ENCODE results near the gene RAD21L1.
"Not testable (repeated sequence)": the region's sequence is repeated elsewhere in the genome, so short reads cannot be mapped to it uniquely, and the experiment has no call there.

RAD21L1 gene

DNA sequence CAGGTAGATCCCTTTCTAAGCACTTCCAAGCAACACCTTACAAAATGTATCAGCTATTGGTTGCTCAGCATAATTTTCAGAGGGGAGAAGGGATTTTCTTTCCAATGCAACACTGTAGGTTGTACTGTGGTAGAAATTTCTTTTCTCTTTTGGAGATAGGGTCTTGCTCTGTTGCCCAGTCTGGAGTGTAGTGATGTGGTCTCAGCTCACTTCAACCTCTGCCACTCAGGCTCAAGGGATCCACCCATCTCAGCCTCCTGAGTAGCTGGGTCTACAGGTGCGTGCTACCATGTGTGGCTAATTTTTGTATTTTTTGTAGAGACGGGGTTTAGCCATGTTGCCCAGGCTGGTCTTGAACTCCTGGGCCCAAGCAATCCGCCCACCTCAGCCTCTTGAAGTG, 16.3 kb downstream of the RAD21L1 start:
- TF ChIP-seq TCF4 (CRISPR knock-in tag; IDR thresholded peaks at IDR 0.05; ENCODE audit: borderline replicate concordance) (no peak), PATZ1 (CRISPR knock-in tag; IDR thresholded peaks at IDR 0.05; ENCODE audit: borderline replicate concordance) (no peak), RARB (CRISPR knock-in tag; IDR thresholded peaks at IDR 0.05) (no peak), SNAI2 (CRISPR knock-in tag; IDR thresholded peaks at IDR 0.05) (no peak), ZFP30 (CRISPR knock-in tag; IDR thresholded peaks at IDR 0.05) (no peak), TOX (CRISPR knock-in tag; IDR thresholded peaks at IDR 0.05; ENCODE audit: borderline replicate concordance) (no peak), ISL1 (CRISPR knock-in tag; IDR thresholded peaks at IDR 0.05) (no peak), ZFP3 (CRISPR knock-in tag; IDR thresholded peaks at IDR 0.05) (no peak), ZNF8 (CRISPR knock-in tag; IDR thresholded peaks at IDR 0.05) (no peak), BACH2 (CRISPR knock-in tag; IDR thresholded peaks at IDR 0.05; ENCODE audit: borderline replicate concordance) (no peak), ZC3H10 (CRISPR knock-in tag; IDR thresholded peaks at IDR 0.05) (no peak)
- TF ChIP-seq, protein P1, sequence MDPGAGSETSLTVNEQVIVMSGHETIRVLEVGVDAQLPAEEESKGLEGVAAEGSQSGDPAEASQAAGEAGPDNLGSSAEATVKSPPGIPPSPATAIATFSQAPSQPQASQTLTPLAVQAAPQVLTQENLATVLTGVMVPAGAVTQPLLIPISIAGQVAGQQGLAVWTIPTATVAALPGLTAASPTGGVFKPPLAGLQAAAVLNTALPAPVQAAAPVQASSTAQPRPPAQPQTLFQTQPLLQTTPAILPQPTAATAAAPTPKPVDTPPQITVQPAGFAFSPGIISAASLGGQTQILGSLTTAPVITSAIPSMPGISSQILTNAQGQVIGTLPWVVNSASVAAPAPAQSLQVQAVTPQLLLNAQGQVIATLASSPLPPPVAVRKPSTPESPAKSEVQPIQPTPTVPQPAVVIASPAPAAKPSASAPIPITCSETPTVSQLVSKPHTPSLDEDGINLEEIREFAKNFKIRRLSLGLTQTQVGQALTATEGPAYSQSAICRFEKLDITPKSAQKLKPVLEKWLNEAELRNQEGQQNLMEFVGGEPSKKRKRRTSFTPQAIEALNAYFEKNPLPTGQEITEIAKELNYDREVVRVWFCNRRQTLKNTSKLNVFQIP (CRISPR knock-in tag; IDR thresholded peaks at IDR 0.05; ENCODE audit: borderline replicate concordance, low read depth), result no peak

GRCh38 chr20:1242530-1242929, 16.7 kb downstream of the RAD21L1 start:
- TF ChIP-seq ZNF565 (CRISPR knock-in tag; conservative IDR thresholded peaks at IDR 0.05; ENCODE audit: low read depth) (no peak), ARNTL (CRISPR knock-in tag; IDR thresholded peaks at IDR 0.05; ENCODE audit: borderline replicate concordance, low read depth) (no peak)
- ATAC-seq, result peak; percentile 88

More for the DNA sequence above, 16.3 kb downstream of the RAD21L1 start:
- no peak for ATAC-seq

GRCh38 chr20:1245578-1245977, 19.7 kb downstream of the RAD21L1 start:
- TF ChIP-seq ZNF8 (CRISPR knock-in tag; IDR thresholded peaks at IDR 0.05) (no peak), PPARA (CRISPR knock-in tag; IDR thresholded peaks at IDR 0.05; ENCODE audit: borderline replicate concordance) (no peak)
- TF ChIP-seq, protein P1 (CRISPR knock-in tag; IDR thresholded peaks at IDR 0.05; ENCODE audit: borderline replicate concordance, low read depth), result no peak
- ATAC-seq, result no peak

GRCh38 chr20:1247689-1248088, 21.8 kb downstream of the RAD21L1 start:
- no peak for TF ChIP-seq CSRNP3 (CRISPR knock-in tag; IDR thresholded peaks at IDR 0.05)
- no peak for TF ChIP-seq TOX (CRISPR knock-in tag; IDR thresholded peaks at IDR 0.05; ENCODE audit: borderline replicate concordance)
- no peak for TF ChIP-seq BACH2 (CRISPR knock-in tag; IDR thresholded peaks at IDR 0.05; ENCODE audit: borderline replicate concordance)
- no peak for TF ChIP-seq SNAI2 (CRISPR knock-in tag; IDR thresholded peaks at IDR 0.05)
- TF ChIP-seq RARB (CRISPR knock-in tag; IDR thresholded peaks at IDR 0.05), result no peak
- TF ChIP-seq ZNF70 (CRISPR knock-in tag; IDR thresholded peaks at IDR 0.05), result no peak
- no peak for TF ChIP-seq ZFP30 (CRISPR knock-in tag; IDR thresholded peaks at IDR 0.05)
- TF ChIP-seq ESRRG (CRISPR knock-in tag; IDR thresholded peaks at IDR 0.05), result no peak
- TF ChIP-seq, protein P2, sequence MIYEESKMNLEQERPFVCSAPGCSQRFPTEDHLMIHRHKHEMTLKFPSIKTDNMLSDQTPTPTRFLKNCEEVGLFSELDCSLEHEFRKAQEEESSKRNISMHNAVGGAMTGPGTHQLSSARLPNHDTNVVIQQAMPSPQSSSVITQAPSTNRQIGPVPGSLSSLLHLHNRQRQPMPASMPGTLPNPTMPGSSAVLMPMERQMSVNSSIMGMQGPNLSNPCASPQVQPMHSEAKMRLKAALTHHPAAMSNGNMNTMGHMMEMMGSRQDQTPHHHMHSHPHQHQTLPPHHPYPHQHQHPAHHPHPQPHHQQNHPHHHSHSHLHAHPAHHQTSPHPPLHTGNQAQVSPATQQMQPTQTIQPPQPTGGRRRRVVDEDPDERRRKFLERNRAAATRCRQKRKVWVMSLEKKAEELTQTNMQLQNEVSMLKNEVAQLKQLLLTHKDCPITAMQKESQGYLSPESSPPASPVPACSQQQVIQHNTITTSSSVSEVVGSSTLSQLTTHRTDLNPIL (CRISPR knock-in tag; IDR thresholded peaks at IDR 0.05; ENCODE audit: low read depth), result no peak
- ATAC-seq, result no peak

DNA sequence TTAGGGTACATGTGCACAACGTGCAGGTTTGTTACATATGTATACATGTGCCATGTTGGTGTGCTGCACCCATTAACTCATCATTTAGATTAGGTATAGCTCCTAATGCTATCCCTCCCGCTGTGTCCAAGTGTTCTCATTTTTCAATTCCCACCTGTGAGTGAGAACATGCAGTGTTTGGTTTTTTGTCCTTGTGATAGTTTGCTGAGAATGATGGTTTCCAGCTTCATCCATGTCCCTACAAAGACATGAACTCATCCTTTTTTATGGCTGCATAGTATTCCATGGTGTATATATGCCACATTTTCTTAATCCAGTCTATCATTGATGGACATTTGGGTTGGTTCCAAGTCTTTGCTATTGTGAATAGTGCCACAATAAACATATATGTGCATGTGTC, 24.4 kb downstream of the RAD21L1 start:
- not testable (repeated sequence) for ATAC-seq

Measured in SK-N-SH treated with all-trans-retinoic acid at 6 μM for 48 hours (cell line).